OCI-LY1 (cell line): Measurements from ENCODE around the gene CDKN2A.

Source experiments
- CTCF ChIP-seq: fragments of 200-600 bp; sonication (generic), shearing (Covaris generic); IDR thresholded peaks from 2 replicates; pipeline ENCODE4 v1.5.1; 2017; ENCODE audit warnings: mild to moderate bottlenecking, antibody characterized with exemption, low read length, moderate library complexity, mixed read lengths
- EZH2 ChIP-seq: fragments of 200-600 bp; sonication (generic), shearing (Covaris generic); IDR thresholded peaks from 2 replicates; pipeline ENCODE4 v1.8.0; 2017; ENCODE audit warnings: borderline replicate concordance, mixed run types, mild to moderate bottlenecking, antibody characterized with exemption, low read length, moderate library complexity, mixed read lengths

DNA sequence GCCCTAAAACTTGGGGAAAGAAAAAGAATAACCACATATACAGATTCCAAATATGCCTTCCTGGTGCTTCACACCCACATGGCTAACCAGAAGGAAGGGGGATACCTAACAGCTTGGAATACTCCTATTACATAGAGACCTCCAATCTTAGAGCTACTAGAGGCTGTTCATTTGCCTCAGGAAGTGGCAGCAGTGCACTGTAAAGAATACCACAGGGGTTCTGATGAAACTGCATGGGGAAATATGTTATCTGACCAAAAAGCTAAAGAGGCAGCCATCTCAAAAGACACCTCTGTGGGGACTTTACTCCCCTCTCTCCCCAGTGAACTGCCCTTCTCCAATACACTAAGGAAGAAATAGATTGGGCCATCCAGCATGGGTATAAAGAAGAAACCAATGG lies 66.4 kb downstream of the CDKN2A start:
- TF ChIP-seq CTCF (no peak), EZH2 (no peak)
